ENCODE measurements around the gene CYP27C1. TPM values are rescaled to one million over a fixed set of nuclear protein-coding genes. Genes with fewer than 3 reads are reported as not detected.

CYP27C1 gene
- total RNA-seq, 4 donors from 2014 or later, result under 0.01 to 0.26 TPM; not detected in 2

- intact Hi-C loops (cut with DNase I), result no loop called here
- Histone ChIP-seq H3K27ac (replicated peaks in 1 of 4) (no peak overlapping the region), H3K27me3 (no peaks in the 10 kb centered on the region), H3K9me3 (no peaks in the 10 kb centered on the region), H3K4me3 (no peak overlapping the region), H3K4me1 (peaks cover 0 to 15% (median 10%) of the 10 kb centered on the region in 4 donors), H3K36me3 (no peaks in the 10 kb centered on the region)
- 89% methylated on average over 4 of the region's 4 CpGs for WGBS
- TF ChIP-seq EP300 (IDR thresholded peaks at IDR 0.05) (no peak), POLR2A (IDR thresholded peaks at IDR 0.05; ENCODE audit: low read depth) (no peak), POLR2AphosphoS5 (IDR thresholded peaks at IDR 0.05) (no peak), CTCF (IDR thresholded peaks at IDR 0.05) (peak in 1 of 3 experiments; percentile 5)
- DNase-seq (ENCODE audit: extremely low spot score), result no peak
Observed at GRCh38 chr2:127196998-127197397, 23.1 kb downstream of the CYP27C1 start.

- DNase-seq (ENCODE audit: extremely low spot score), result no peak
- Histone ChIP-seq H3K9me3 (no peaks in the 10 kb centered on the region), H3K27ac (replicated peaks in 1 of 4) (no peak overlapping the region), H3K4me3 (no peak overlapping the region), H3K4me1 (peaks cover 0 to 15% (median 10%) of the 10 kb centered on the region in 4 donors), H3K27me3 (no peaks in the 10 kb centered on the region), H3K36me3 (no peaks in the 10 kb centered on the region)
- 96% methylated on average over 2 of the region's 2 CpGs for WGBS
- TF ChIP-seq CTCF (IDR thresholded peaks at IDR 0.05), result no peak
- no peak for TF ChIP-seq POLR2A (IDR thresholded peaks at IDR 0.05; ENCODE audit: low read depth)
- TF ChIP-seq EP300 (IDR thresholded peaks at IDR 0.05), result no peak
- TF ChIP-seq POLR2AphosphoS5 (IDR thresholded peaks at IDR 0.05), result no peak
- intact Hi-C loops (cut with DNase I), result no loop called here
Observed at GRCh38 chr2:127196549-127196948, 23.6 kb downstream of the CYP27C1 start.

- Histone ChIP-seq H3K4me1 (peaks cover 0 to 15% (median 10%) of the 10 kb centered on the region in 4 donors), H3K36me3 (no peaks in the 10 kb centered on the region), H3K4me3 (no peak overlapping the region), H3K9me3 (no peaks in the 10 kb centered on the region), H3K27me3 (no peaks in the 10 kb centered on the region), H3K27ac (replicated peaks in 1 of 4) (no peak overlapping the region)
- TF ChIP-seq POLR2A (IDR thresholded peaks at IDR 0.05; ENCODE audit: low read depth) (no peak), CTCF (IDR thresholded peaks at IDR 0.05) (no peak), EP300 (IDR thresholded peaks at IDR 0.05) (no peak), POLR2AphosphoS5 (IDR thresholded peaks at IDR 0.05) (no peak)
- 88% methylated on average over 18 of the region's 18 CpGs for WGBS
- intact Hi-C loops (cut with DNase I), result no loop called here
- DNase-seq (ENCODE audit: extremely low spot score), result peak; percentile 85
Observed at GRCh38 chr2:127195140-127196074, 24.7 kb downstream of the CYP27C1 start.

GRCh38 chr2:127194447-127194846 is 25.7 kb downstream of the CYP27C1 start:
- 80% methylated on average over 6 of the region's 6 CpGs for WGBS
- intact Hi-C loops (cut with DNase I), result no loop called here
- Histone ChIP-seq H3K4me1 (peaks cover 0 to 15% (median 10%) of the 10 kb centered on the region in 4 donors), H3K27ac (replicated peaks in 1 of 4) (no peak overlapping the region), H3K36me3 (no peaks in the 10 kb centered on the region), H3K27me3 (no peaks in the 10 kb centered on the region), H3K4me3 (no peak overlapping the region), H3K9me3 (no peaks in the 10 kb centered on the region)
- TF ChIP-seq POLR2AphosphoS5 (IDR thresholded peaks at IDR 0.05) (no peak), POLR2A (IDR thresholded peaks at IDR 0.05; ENCODE audit: low read depth) (no peak), EP300 (IDR thresholded peaks at IDR 0.05) (no peak), CTCF (IDR thresholded peaks at IDR 0.05) (no peak)
- DNase-seq (ENCODE audit: extremely low spot score), result no peak

All from esophagus muscularis mucosa (tissue), 4 donors.